Endothelial cell of hepatic sinusoid (primary cell): ENCODE measurements around the gene KIFBP.
"Not testable (repeated sequence)": the region's sequence is repeated elsewhere in the genome, so short reads cannot be mapped to it uniquely, and the experiment has no call there.

Source experiments
- in situ Hi-C: cut with HindIII; loops from 2 replicates; pipeline ENCODE4 v1.10.0; 2017; ENCODE audit warnings: low sequenced_read_pairs

KIFBP gene

GRCh38 chr10:68992636-68993440 is 4.2 kb downstream of the KIFBP start:
- in situ Hi-C loops = no loop called here

GRCh38 chr10:68997211-68997610 is 8.6 kb downstream of the KIFBP start:
- in situ Hi-C loops = no loop called here

GRCh38 chr10:69004821-69005220 is 16.2 kb downstream of the KIFBP start:
- in situ Hi-C loops = no loop called here

GRCh38 chr10:69005704-69006485 is 17.3 kb downstream of the KIFBP start:
- in situ Hi-C loops = no loop called here

- in situ Hi-C loops = no loop called here
Observed at GRCh38 chr10:69007260-69007659, 18.7 kb downstream of the KIFBP start.

GRCh38 chr10:69009360-69009759 is 20.8 kb downstream of the KIFBP start:
- in situ Hi-C loops = no loop called here

GRCh38 chr10:69010151-69010640 is 21.6 kb downstream of the KIFBP start:
- in situ Hi-C loops = loop anchor here (5.0 to 10.0 kb wide), 3 partner anchors 57 to 205 kb away; no protein-coding TSS in a partner anchor

- in situ Hi-C loops = loop anchor here (5.0 to 10.0 kb wide), 3 partner anchors 55 to 202 kb away; no protein-coding TSS in a partner anchor
Observed at GRCh38 chr10:69012778-69013177, 24.2 kb downstream of the KIFBP start.

- in situ Hi-C loops = loop anchor here (5.0 to 10.0 kb wide), 3 partner anchors 53 to 201 kb away; no protein-coding TSS in a partner anchor
Observed at GRCh38 chr10:69014171-69014570, 25.6 kb downstream of the KIFBP start.

GRCh38 chr10:69018613-69019012 is 30.0 kb downstream of the KIFBP start:
- in situ Hi-C loops = loop anchor here (10.0 kb wide), 1 partner anchor 196 kb away; no protein-coding TSS in a partner anchor

- in situ Hi-C loops = no loop called here
Observed at GRCh38 chr10:69022611-69023010, 34.0 kb downstream of the KIFBP start.

- in situ Hi-C loops = no loop called here
Observed at GRCh38 chr10:69025370-69025896, 36.8 kb downstream of the KIFBP start.

- in situ Hi-C loops = no loop called here
Observed at GRCh38 chr10:69033256-69033655, 44.7 kb downstream of the KIFBP start.

- in situ Hi-C loops = loop anchor here (5.0 kb wide), 1 partner anchor 65 kb away; no protein-coding TSS in a partner anchor
Observed at GRCh38 chr10:69037489-69037888, 48.9 kb downstream of the KIFBP start.

- in situ Hi-C loops = not testable (repeated sequence)
Observed at GRCh38 chr10:69040904-69041303, 52.3 kb downstream of the KIFBP start.

- in situ Hi-C loops = no loop called here
Observed at GRCh38 chr10:69042417-69042816, 53.8 kb downstream of the KIFBP start.

GRCh38 chr10:69042838-69043237 is 54.2 kb downstream of the KIFBP start:
- in situ Hi-C loops = no loop called here

GRCh38 chr10:69043931-69044531 is 55.4 kb downstream of the KIFBP start:
- in situ Hi-C loops = no loop called here

- in situ Hi-C loops = no loop called here
Observed at GRCh38 chr10:69044546-69044945, 55.9 kb downstream of the KIFBP start.

- in situ Hi-C loops = no loop called here
Observed at GRCh38 chr10:69045441-69046300, 57.1 kb downstream of the KIFBP start.
